HG03135 (cell line): ENCODE results near the gene DCPS.

Experiments
- ATAC-seq: cut with Tn5 transposase; IDR thresholded peaks from one replicate; pipeline ENCODE4 v1.9.1; 2021; ENCODE audit warnings: mild to moderate bottlenecking, moderate library complexity; ENCODE audit not compliant: unreplicated experiment

DCPS gene

DNA sequence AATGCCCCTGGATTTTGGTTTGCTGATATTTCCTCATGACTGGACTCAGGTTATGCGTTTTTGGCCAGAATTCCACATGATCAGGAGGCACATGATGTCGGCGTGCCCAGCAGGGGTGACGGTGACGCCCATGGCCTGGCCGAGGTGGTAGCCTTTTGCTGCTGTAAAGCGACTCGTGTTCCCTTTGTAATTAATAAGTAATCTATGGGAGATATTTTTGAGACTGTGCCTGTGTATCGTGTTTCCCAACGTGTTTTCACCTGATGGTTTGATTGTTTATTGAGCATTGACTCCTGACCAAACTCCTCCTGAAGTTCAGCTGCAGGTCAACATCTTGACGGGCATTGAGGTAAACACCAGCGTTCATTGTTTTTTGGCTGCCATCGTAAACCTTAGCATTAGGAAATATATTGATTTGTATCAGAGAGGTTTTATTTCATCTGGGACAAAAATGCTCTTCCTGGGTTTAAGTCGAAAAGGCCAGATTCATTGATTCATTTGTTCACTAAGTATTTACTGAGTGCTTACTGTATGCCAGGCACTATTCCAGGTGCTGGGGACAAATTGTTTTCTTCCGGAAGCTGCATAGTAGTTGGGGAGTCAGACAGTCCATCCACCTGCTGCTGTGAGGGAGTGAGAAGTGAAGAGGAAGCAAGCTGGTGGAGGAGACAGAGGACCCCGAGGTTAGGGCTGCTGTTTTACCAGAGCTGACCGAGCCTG, 23.6 kb downstream of the DCPS start:
- ATAC-seq, result no peak

- ATAC-seq, result no peak
Measured at GRCh38 chr11:126328001-126328390, 24.1 kb downstream of the DCPS start.

- ATAC-seq, result no peak
Measured at GRCh38 chr11:126328444-126328843, 24.6 kb downstream of the DCPS start.

- ATAC-seq, result no peak
Measured at GRCh38 chr11:126328938-126329643, 25.2 kb downstream of the DCPS start.

GRCh38 chr11:126329644-126330211, 25.9 kb downstream of the DCPS start:
- ATAC-seq, result no peak

- no peak for ATAC-seq
Measured at GRCh38 chr11:126331286-126331685, 27.4 kb downstream of the DCPS start.

- no peak for ATAC-seq
Measured at GRCh38 chr11:126332221-126332711, 28.4 kb downstream of the DCPS start.

DNA sequence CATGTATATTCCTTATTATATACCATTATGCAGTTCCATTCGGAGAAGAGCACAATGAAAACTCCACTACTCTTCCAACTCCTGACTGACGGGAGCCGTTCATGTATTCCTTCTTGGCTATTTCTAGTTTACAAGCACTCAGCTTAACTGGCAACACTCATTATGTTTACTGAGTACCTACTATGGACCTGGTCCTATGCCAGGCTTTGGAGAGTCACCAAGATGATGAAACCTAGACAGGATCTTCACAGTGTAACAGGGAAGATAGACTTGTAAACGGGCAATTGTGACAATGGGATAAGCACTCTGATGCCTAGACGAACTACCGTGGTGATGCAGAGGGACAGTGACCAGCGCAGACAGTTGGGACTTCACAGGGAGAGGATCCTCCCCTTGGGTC, 29.3 kb downstream of the DCPS start:
- ATAC-seq, result no peak

DNA sequence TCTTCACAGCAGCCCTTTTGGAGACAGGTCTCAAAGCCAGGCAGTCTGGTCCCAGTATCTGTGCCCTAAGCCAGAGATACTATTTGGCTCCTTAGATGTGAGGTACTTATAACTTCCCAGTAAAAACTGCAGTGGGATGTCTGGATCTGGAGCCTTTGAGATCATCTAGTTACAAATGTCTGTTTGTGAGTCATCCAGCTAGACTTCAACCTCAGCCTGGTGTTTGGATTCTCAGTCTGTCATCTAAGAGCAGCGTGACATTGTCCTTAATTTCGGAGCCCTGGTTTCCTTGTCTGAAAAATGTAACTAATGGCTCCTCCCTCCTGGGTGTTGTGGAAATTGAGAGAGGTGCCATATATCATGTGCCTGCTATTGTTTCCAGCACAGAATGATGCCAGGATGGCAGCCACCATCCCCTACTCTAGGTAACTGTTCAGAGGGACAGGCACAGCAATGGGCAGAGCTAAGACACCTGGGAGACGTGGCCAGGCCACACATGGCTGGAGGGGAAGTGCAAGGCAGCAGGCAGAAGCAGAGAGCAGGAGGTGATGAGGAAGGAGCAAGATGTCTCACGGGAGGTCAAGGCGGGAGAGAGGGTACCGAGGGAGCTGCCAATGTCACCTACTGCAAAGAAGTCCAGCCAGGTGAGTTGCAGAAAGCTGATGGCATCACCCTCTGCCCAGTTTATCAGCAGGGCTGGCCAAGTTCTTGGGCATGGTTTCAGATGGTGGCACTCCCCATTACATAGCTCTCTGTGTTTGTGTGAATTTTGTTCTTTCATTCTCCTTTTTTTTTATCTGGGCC, 31.0 kb downstream of the DCPS start:
- ATAC-seq, result no peak

DNA sequence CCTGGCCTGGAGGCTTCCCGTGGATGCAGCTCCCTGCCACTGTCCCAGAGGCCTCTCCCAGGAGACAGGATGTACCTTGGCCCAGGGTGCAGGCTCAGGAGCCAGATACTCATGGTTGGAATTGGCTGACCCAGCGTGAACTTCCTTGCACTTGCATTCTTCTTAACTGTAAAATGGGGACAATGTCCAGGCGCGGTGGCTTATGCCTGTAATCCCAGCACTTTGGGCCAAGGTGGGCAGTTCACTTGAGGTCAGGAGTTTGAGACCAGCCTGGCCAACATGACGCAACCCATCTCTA, 31.6 kb downstream of the DCPS start:
- ATAC-seq, result no peak

DNA sequence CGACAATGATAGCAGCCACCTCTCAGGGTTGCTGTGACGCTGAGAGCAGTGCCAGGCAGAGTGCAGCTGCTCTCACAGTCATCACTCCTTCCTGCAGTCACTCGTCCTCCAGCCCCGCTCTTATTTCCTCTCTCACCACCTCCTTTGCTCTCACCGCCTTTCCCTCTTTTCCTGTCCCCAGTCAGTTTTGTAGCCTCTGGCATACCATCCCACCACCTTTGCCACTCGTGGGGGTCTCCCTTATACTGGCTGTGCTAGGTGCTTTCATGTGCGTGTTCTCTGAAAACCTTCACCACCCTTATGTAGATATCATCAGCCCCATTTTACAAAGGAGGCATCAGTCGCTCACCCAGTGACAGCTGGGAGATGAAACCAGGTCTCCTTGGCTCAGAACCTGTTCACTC, 32.3 kb downstream of the DCPS start:
- ATAC-seq, result no peak

- no peak for ATAC-seq
Measured at GRCh38 chr11:126336671-126337101, 32.8 kb downstream of the DCPS start.

DNA sequence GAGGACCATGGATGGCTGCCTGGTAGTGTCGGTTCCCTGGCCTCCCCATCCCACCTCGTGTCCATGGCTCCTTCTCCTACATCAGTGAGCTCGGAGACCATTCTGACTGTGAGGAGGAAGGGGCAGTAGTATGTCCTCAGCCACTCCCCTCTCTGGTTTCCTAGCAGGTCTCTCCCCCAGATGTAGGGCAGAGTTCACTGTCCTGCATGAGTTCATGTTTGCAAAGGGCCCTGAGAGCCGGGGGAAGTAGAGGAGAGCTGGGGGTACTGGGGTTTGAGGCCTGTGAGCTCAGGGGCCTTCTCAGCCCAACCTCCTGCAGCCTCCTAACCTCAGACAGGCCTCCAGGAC, 33.2 kb downstream of the DCPS start:
- ATAC-seq, result no peak

DNA sequence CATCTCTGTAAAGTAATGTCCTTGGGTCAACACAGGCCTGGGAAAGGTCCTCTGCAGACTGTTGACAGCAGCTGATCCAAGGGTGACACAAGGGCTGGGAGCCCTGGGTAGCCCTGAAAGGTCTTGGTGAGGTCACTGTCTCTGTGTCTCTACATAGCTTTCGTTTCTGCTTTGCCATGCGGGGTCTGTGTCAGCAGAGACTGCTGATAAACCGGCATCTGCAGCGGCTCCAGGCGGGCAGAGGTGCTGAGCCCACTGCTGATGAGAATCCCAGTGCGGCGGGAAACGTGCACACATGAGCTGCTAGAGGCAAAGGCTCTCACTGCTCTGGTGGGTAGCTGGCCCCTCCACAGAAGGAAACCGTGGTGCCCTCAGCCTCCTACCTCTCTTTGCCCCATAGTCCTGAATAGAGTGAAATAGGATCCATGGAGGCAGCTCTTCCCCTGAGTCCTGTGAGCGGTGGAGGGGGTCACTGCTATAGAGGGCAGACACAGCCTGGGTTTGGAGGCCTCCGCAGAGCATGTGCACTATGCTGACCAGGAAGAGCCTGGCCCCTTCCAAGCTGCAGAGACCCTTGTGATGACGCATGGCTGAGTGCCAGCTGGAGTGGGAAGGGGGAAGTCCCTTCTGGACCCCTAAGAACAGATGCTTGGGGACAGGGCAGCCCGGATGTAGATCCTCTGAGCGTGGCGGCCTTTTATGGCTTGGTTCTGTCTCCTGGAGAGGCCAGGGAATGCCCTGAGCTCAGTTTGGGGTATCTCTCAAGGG, 33.8 kb downstream of the DCPS start:
- no peak for ATAC-seq

DNA sequence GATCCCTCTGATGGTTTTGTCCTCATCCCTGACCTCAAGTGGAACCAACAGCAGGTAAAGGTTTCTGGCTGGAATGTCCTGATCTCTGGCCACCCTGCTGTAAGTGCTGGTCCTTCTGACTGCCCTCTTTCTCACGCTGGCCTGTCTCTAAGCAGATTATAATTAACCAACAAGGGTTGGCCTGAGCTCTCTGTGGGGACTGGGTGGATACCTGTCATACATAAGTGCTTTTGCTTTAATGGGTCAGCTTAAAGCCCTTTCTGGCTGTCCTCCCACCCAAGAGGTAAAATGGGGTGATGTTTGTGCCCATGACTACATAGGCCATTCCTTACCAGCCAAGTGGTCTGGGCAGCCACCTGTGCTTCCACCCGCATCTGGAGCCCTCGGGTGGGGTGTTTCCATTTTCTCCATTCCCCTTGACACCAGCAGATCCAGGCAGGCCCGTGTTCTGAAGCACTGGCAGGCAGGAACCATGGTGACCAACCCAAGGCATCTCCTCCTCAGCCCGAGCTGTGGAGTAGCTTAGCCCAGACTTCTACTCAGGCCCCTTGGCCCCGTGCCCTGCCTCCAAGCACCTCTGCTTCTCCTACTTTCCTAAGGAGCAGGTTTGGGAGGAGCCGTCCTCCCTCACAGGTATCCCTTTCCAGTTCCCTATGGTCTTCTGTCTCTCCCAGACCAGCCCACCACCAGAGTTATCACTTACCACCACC, 34.6 kb downstream of the DCPS start:
- ATAC-seq, result no peak

GRCh38 chr11:126339073-126339862, 35.4 kb downstream of the DCPS start:
- no peak for ATAC-seq

DNA sequence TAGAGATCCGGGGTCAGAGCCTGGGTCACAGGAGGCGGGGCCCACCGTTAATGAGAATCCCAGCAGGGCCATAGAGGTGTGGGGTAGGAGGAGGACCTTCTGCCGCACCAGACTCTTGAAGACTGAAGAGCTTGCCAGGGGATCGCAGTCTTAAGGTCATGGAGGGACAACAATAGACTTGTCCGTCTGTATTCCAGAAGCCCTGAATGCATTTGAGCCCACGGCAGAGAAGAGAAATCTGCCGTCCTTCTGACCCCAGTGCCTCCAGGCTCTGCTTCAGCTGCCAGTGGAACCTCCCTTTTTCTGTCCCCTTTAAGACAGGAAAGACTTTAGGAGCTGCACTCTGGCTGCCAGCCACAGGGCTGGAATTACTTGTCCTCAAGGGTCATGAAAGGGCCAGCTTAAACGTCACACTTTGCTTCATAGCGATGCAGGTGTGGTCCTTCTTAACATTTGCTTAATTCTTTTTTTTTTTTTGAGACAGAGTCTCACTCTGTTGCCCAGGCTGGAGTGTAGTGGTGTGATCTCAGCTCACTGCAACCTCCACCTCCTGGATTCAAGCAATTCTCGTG, 36.1 kb downstream of the DCPS start:
- no peak for ATAC-seq

GRCh38 chr11:126340960-126341606, 37.2 kb downstream of the DCPS start:
- ATAC-seq, result no peak

- no peak for ATAC-seq
Measured at GRCh38 chr11:126341760-126342161, 37.9 kb downstream of the DCPS start.
